Neural cell (in vitro differentiated cells): Measurements from ENCODE around the gene OSBPL2.

ENCODE experiments used
- EP300 ChIP-seq: fragments of 450-650 bp; conservative IDR thresholded peaks from 2 replicates; pipeline ENCODE4 v1.6.1; 2014; ENCODE audit warnings: antibody characterized with exemption, mild to moderate bottlenecking, moderate library complexity; ENCODE audit not compliant: poor library complexity, severe bottlenecking
- EZH2 ChIP-seq: fragments of 200-600, 300-800 bp; shearing (Covaris generic), sonication (generic); IDR thresholded peaks from 2 replicates; pipeline ENCODE4 v1.6.1; 2014; ENCODE audit warnings: antibody characterized with exemption, low read length, borderline replicate concordance, mild to moderate bottlenecking; ENCODE audit not compliant: insufficient read depth, poor library complexity, severe bottlenecking
- POLR2AphosphoS5 ChIP-seq: IDR thresholded peaks from 2 replicates; pipeline ENCODE4 v1.6.1; 2012
- RAD21 ChIP-seq: fragments of 450-650 bp; conservative IDR thresholded peaks from 2 replicates; pipeline ENCODE4 v1.6.1; 2014; ENCODE audit warnings: antibody characterized with exemption, mild to moderate bottlenecking, moderate library complexity
- SMC3 ChIP-seq: fragments of 450-650 bp; conservative IDR thresholded peaks from 2 replicates; pipeline ENCODE4 v1.6.1; 2014; ENCODE audit warnings: antibody characterized with exemption, mild to moderate bottlenecking, moderate library complexity; ENCODE audit not compliant: poor library complexity
- TAF1 ChIP-seq: IDR thresholded peaks from 2 replicates; pipeline ENCODE4 v1.6.1; 2012; ENCODE audit warnings: low read depth
- TF ChIP-seq, protein P1 (sequence below): fragments of 450-650 bp; IDR thresholded peaks from 2 replicates; pipeline ENCODE4 v1.5.1; 2014; ENCODE audit warnings: antibody characterized with exemption, mild to moderate bottlenecking, moderate library complexity; ENCODE audit not compliant: poor library complexity, severe bottlenecking
- TF ChIP-seq, protein P2 (sequence below): IDR thresholded peaks from 2 replicates; pipeline ENCODE4 v1.6.1; 2012; ENCODE audit warnings: borderline replicate concordance

DNA sequence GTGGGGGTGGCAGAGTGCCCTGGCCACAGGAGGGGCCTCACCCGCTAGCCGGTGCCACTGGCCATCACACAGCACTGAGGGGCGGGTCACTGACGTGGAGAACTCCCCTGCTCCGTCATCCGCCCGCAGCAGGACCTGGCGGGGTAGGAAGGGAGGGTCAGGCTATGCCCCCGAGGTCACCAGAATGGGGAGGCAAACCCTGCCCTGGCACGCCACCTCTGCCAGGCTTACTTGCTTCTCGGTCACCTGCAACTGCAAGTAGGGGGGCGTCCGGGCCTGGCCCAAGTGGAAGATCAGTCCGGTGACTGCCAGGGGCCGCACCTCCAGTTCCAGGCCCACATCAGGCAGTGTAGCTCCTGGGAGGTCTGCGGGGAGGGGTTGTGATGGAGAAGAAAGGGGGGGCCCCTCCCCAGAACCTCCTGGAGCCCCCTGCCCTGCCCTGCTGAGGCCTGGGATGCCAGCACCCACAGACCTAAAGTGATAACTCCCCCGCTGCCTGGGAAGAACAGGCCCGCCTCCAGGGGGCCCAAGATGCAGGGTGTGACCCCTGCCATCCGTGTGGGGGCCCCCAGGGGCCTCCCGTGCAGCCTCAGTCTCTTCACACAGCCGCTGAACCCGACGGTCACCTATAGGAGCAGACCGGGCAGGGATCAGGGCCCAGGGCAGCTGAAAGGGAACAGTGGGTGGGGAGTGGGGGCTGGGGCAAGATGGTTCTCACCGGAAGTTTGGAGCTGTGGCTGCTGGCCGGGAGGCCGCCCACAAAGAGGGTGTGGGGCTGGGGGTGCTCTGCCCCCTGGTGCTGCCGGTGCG is 71.8 kb downstream of the OSBPL2 start:
- no peak for TF ChIP-seq EP300
- TF ChIP-seq, protein P1, sequence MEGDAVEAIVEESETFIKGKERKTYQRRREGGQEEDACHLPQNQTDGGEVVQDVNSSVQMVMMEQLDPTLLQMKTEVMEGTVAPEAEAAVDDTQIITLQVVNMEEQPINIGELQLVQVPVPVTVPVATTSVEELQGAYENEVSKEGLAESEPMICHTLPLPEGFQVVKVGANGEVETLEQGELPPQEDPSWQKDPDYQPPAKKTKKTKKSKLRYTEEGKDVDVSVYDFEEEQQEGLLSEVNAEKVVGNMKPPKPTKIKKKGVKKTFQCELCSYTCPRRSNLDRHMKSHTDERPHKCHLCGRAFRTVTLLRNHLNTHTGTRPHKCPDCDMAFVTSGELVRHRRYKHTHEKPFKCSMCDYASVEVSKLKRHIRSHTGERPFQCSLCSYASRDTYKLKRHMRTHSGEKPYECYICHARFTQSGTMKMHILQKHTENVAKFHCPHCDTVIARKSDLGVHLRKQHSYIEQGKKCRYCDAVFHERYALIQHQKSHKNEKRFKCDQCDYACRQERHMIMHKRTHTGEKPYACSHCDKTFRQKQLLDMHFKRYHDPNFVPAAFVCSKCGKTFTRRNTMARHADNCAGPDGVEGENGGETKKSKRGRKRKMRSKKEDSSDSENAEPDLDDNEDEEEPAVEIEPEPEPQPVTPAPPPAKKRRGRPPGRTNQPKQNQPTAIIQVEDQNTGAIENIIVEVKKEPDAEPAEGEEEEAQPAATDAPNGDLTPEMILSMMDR = no peak
- TF ChIP-seq, protein P2, sequence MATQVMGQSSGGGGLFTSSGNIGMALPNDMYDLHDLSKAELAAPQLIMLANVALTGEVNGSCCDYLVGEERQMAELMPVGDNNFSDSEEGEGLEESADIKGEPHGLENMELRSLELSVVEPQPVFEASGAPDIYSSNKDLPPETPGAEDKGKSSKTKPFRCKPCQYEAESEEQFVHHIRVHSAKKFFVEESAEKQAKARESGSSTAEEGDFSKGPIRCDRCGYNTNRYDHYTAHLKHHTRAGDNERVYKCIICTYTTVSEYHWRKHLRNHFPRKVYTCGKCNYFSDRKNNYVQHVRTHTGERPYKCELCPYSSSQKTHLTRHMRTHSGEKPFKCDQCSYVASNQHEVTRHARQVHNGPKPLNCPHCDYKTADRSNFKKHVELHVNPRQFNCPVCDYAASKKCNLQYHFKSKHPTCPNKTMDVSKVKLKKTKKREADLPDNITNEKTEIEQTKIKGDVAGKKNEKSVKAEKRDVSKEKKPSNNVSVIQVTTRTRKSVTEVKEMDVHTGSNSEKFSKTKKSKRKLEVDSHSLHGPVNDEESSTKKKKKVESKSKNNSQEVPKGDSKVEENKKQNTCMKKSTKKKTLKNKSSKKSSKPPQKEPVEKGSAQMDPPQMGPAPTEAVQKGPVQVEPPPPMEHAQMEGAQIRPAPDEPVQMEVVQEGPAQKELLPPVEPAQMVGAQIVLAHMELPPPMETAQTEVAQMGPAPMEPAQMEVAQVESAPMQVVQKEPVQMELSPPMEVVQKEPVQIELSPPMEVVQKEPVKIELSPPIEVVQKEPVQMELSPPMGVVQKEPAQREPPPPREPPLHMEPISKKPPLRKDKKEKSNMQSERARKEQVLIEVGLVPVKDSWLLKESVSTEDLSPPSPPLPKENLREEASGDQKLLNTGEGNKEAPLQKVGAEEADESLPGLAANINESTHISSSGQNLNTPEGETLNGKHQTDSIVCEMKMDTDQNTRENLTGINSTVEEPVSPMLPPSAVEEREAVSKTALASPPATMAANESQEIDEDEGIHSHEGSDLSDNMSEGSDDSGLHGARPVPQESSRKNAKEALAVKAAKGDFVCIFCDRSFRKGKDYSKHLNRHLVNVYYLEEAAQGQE = no peak
- TF ChIP-seq TAF1 = no peak
- TF ChIP-seq EZH2 = no peak
- no peak for TF ChIP-seq POLR2AphosphoS5
- TF ChIP-seq RAD21 = no peak
- TF ChIP-seq SMC3 = no peak
